MM.1S (cell line): ENCODE measurements around the gene ZNF385A.

ENCODE experiments used
- DNase-seq: peaks from one replicate; pipeline ENCODE4 v3.0.0-alpha.2; 2015
- H2AFZ ChIP-seq: fragments of 300-600 bp; sonication (generic); 2 replicates; pipeline ENCODE4 v1.6.0; 2016; ENCODE audit warnings: antibody characterized with exemption, low read length
- H3F3A ChIP-seq: fragments of 300-600 bp; sonication (generic); 2 replicates; pipeline ENCODE4 v1.6.1; 2016; ENCODE audit warnings: mild to moderate bottlenecking, antibody characterized with exemption, low read length, moderate library complexity, mixed read lengths; ENCODE audit not compliant: insufficient read depth
- H3K27ac ChIP-seq: fragments of 300-600 bp; sonication (generic); 2 replicates; pipeline ENCODE4 v1.5.1; 2016; ENCODE audit warnings: mild to moderate bottlenecking, low read length
- H3K27me3 ChIP-seq: fragments of 300-600 bp; sonication (generic); replicated peaks from 2 replicates; pipeline ENCODE4 v1.6.0; 2016; ENCODE audit warnings: low read length; ENCODE audit not compliant: insufficient read depth
- H3K36me3 ChIP-seq: fragments of 300-600 bp; sonication (generic); replicated peaks from 2 replicates; pipeline ENCODE4 v1.6.1; 2016; ENCODE audit warnings: mild to moderate bottlenecking, low read length, mixed read lengths; ENCODE audit not compliant: insufficient read depth
- H3K4me1 ChIP-seq: fragments of 300-600 bp; sonication (generic); 2 replicates; pipeline ENCODE4 v1.6.1; 2016; ENCODE audit warnings: low read length, mixed read lengths
- H3K4me2 ChIP-seq: fragments of 300-600 bp; sonication (generic); 2 replicates; pipeline ENCODE4 v1.6.0; 2016; ENCODE audit warnings: low read depth, low read length
- H3K4me3 ChIP-seq: fragments of 300-600 bp; sonication (generic); 2 replicates; pipeline ENCODE4 v1.5.1; 2016; ENCODE audit warnings: low read length, mixed read lengths
- H3K79me2 ChIP-seq: fragments of 300-600 bp; sonication (generic); 2 replicates; pipeline ENCODE4 v1.6.1; 2016; ENCODE audit warnings: mixed run types, low read length, mixed read lengths
- H3K9ac ChIP-seq: fragments of 300-600 bp; sonication (generic); 2 replicates; pipeline ENCODE4 v1.6.1; 2016; ENCODE audit warnings: low read length, mixed read lengths
- H3K9me2 ChIP-seq: fragments of 300-600 bp; sonication (generic); replicated peaks from 2 replicates; pipeline ENCODE4 v1.6.1; 2016; ENCODE audit warnings: mild to moderate bottlenecking, low read length, mixed read lengths; ENCODE audit not compliant: insufficient read depth
- H3K9me3 ChIP-seq: fragments of 300-600 bp; sonication (generic); replicated peaks from 2 replicates; pipeline ENCODE4 v1.6.1; 2016; ENCODE audit warnings: mild to moderate bottlenecking, low read length, mixed read lengths; ENCODE audit not compliant: insufficient read depth
- H4K20me1 ChIP-seq: fragments of 300-600 bp; sonication (generic); 2 replicates; pipeline ENCODE4 v1.6.1; 2016; ENCODE audit warnings: mild to moderate bottlenecking, low read length, moderate library complexity, mixed read lengths; ENCODE audit not compliant: insufficient read depth
- CTCF ChIP-seq: fragments of 300-600 bp; sonication (generic); IDR thresholded peaks from 2 replicates; pipeline ENCODE4 v1.5.1; 2016; ENCODE audit warnings: antibody characterized with exemption, low read length, mixed read lengths
- EZH2 ChIP-seq: fragments of 300-600 bp; sonication (generic); optimal IDR thresholded peaks from 2 replicates; pipeline ENCODE3; 2017; ENCODE audit warnings: low read depth, mild to moderate bottlenecking, antibody characterized with exemption, low read length, mixed read lengths
- EZH2phosphoT487 ChIP-seq: fragments of 300-600 bp; sonication (generic); IDR thresholded peaks from 2 replicates; pipeline ENCODE4 v1.6.1; 2018; ENCODE audit warnings: antibody characterized with exemption, low read length

The ZNF385A gene

GRCh38 chr12:54349036-54349435 lies 35.5 kb downstream of the ZNF385A start:
- Histone ChIP-seq H4K20me1 (no peaks in the 10 kb centered on the region), H3F3A (no peaks in the 10 kb centered on the region), H3K36me3 (0 out of 2 replicates have a peak, but pooled peaks cover 3% of the 10 kb centered on the region), H2AFZ (no peak overlapping the region), H3K4me2 (no peak overlapping the region), H3K9me2 (no peaks in the 10 kb centered on the region), H3K4me1 (no peaks in the 10 kb centered on the region), H3K4me3 (no peak overlapping the region), H3K9me3 (no peaks in the 10 kb centered on the region), H3K27me3 (no peaks in the 10 kb centered on the region), H3K9ac (no peak overlapping the region), H3K27ac (no peak overlapping the region), H3K79me2 (no peaks in the 10 kb centered on the region)
- TF ChIP-seq CTCF = no peak
- no peak for TF ChIP-seq EZH2phosphoT487
- TF ChIP-seq EZH2 = no peak
- no peak for DNase-seq

GRCh38 chr12:54341378-54342300 lies 42.9 kb downstream of the ZNF385A start:
- no peak for DNase-seq
- no peak overlapping the region for H3K9ac ChIP-seq
- H4K20me1 ChIP-seq = no peaks in the 10 kb centered on the region
- H3K4me2 ChIP-seq = no peak overlapping the region
- TF ChIP-seq EZH2 (no peak), CTCF (no peak), EZH2phosphoT487 (no peak)
- no peaks in the 10 kb centered on the region for H3K4me1 ChIP-seq
- H3K27me3 ChIP-seq = no peaks in the 10 kb centered on the region
- H3K36me3 ChIP-seq = 0 out of 2 replicates have a peak, but pooled peaks cover 5% of the 10 kb centered on the region
- no peak overlapping the region for H2AFZ ChIP-seq
- no peaks in the 10 kb centered on the region for H3F3A ChIP-seq
- H3K79me2 ChIP-seq = peaks cover 16% of the 10 kb centered on the region
- H3K27ac ChIP-seq = no peak overlapping the region
- no peaks in the 10 kb centered on the region for H3K9me3 ChIP-seq
- H3K4me3 ChIP-seq = no peak overlapping the region
- H3K9me2 ChIP-seq = no peaks in the 10 kb centered on the region

GRCh38 chr12:54340846-54341245 lies 43.7 kb downstream of the ZNF385A start:
- Histone ChIP-seq H3K4me1 (no peaks in the 10 kb centered on the region), H3K79me2 (peaks cover 19% of the 10 kb centered on the region), H2AFZ (no peak overlapping the region), H3K36me3 (0 out of 2 replicates have a peak, but pooled peaks cover 5% of the 10 kb centered on the region), H3K9ac (no peak overlapping the region), H3K9me3 (no peaks in the 10 kb centered on the region), H3K9me2 (no peaks in the 10 kb centered on the region), H3K4me2 (no peak overlapping the region), H4K20me1 (no peaks in the 10 kb centered on the region), H3K27me3 (no peaks in the 10 kb centered on the region), H3K4me3 (no peak overlapping the region), H3K27ac (no peak overlapping the region), H3F3A (no peaks in the 10 kb centered on the region)
- DNase-seq = no peak
- no peak for TF ChIP-seq EZH2
- no peak for TF ChIP-seq CTCF
- TF ChIP-seq EZH2phosphoT487 = no peak
